LHCN-M2 (cell line): ENCODE data around the gene SULT1A1. TPM values are rescaled to one million over a fixed set of nuclear protein-coding genes. Genes with fewer than 3 reads are reported as not detected.
"Not testable (repeated sequence)": the region's sequence is repeated elsewhere in the genome, so short reads cannot be mapped to it uniquely, and the experiment has no call there.

Experiments used
- DNase-seq: peaks from one replicate; pipeline ENCODE4 v3.0.0-alpha.2; 2012; ENCODE audit warnings: low read depth
- total RNA-seq: library from RNA; depleted of rRNA; stranded (reverse); fragments of >200 nt; gene quantifications from 2 replicates; pipeline ENCODE4 v1.2.3, GENCODE V29; 2014

Gene SULT1A1
- total RNA-seq, 1 experiment from 2014 or later = 3.3 TPM

- no peak for DNase-seq
Measured at GRCh38 chr16:28591355-28591754, 18.5 kb downstream of the SULT1A1 start.

GRCh38 chr16:28590384-28591340 is 19.2 kb downstream of the SULT1A1 start:
- DNase-seq = no peak

DNA sequence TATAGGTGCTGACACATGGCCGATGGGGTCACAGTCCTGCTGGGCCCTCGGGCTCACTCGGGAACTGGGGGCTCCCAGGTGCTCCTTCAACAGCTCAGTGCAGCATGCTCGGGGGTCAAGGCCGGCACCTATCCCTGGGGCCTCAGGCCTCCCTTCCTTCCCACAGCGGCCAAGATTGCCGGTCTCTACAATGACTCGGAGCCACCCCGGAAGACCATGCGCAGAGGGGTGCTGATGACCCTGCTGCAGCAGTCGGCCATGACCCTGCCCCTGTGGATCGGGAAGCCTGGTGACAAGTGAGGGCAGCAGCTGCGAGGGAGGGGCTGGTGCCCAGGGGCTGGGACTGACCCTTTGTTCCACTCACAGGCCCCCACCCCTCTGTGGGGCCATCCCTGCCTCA is 19.9 kb downstream of the SULT1A1 start:
- no peak for DNase-seq

DNA sequence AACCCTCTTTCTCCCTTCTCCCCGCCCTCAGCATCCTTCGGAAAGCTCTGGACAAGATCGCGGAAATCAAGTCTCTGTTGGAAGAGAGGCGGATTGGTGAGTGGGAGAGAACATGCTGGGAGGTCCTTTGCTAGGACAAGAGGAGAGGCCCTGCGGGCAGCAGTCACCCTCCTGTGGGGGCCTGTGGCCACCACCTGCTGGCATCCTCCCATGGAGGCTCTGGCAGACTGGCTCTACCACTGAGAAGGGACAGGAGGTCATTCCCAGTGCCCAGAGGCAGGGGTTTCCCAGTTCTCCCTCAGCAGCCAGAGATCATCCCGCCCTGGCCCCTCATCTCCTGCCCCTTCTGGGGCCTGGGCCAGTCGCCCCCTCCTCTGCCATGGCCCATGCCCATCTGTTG is 20.8 kb downstream of the SULT1A1 start:
- no peak for DNase-seq

DNA sequence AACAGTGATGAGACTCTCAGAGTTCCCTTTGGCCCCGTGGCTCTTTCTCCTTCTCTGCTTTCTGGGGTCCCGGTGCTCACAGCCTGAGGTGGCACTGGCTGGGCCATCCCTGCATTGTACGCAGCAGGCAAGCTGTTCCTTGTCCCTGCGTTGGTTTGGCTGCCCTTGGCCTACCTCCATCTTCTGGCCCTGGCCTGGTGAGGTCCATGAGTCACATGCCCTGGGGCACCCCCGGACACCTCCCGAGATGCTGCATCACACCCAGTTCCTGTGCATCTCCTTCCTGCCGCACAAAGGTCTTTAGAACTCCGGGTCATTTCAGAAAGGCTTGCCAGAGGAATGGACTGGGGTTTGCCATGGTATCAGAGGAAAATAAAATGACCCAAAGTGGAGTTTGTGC is 22.5 kb downstream of the SULT1A1 start:
- DNase-seq = no peak

DNA sequence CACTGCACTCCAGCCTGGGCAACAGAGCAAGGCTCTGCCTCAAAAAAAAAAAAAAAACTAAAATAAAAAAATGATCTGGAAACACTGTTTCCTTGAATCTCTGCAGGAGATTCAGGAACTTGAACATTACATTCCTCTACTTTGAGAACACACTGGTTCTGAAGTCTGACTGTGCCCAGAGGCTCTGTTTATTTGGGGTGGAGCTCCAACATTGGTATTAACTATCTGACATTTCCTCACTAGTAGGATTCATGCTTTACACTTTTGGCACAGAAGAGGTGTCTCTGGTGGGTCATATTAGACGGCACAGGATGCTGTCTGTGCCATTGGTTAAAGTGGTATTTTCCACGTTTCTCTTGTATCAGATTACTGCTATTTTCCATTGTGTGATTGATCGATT is 23.4 kb downstream of the SULT1A1 start:
- no peak for DNase-seq

DNA sequence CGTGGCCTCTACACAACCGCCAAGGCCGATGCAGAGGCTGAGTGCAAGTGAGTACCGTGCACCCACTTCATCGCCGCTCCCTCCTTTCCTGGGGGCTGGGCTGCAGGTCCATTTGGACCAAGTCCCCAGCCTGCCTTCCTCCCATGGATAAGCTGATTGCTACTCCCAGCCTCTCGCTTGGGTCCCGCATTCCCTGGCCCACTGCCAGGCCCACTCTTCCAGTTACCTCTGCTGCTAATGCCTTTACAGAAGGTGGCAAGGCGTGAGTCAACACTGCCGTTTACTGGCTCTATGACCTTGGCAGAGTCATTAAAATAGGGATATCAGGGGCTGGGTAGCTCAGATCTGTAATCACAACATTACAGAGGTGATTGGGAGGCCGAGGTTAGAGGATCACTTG is 24.2 kb downstream of the SULT1A1 start:
- DNase-seq = no peak

DNA sequence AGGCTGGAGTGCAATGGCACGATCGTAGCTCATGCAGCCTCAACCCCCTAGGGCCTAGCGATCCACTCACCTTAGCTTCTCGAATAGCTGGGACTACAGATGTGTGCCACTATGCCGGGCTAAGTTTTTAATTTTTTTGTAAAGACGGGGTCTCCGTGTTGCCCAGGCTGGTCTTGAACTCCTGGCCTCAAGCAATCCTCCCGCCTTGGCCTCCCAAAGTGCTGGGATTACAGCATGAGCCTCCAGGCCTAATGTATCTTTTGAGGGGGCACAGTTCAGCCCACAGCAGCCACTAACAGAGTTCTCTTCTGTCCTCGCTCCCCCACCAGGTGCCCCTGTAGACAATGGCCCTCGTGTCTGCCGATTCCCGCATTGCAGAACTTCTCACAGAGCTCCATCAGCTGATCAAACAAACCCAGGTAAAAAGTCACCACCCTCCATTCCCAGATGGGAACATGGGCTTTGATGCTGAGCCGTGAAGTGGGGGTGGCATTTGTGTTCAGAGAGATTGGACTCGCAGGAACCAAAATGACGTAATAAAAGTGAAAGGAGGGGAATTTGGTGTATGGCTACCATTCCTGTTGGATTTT is 29.0 kb downstream of the SULT1A1 start:
- DNase-seq = no peak

DNA sequence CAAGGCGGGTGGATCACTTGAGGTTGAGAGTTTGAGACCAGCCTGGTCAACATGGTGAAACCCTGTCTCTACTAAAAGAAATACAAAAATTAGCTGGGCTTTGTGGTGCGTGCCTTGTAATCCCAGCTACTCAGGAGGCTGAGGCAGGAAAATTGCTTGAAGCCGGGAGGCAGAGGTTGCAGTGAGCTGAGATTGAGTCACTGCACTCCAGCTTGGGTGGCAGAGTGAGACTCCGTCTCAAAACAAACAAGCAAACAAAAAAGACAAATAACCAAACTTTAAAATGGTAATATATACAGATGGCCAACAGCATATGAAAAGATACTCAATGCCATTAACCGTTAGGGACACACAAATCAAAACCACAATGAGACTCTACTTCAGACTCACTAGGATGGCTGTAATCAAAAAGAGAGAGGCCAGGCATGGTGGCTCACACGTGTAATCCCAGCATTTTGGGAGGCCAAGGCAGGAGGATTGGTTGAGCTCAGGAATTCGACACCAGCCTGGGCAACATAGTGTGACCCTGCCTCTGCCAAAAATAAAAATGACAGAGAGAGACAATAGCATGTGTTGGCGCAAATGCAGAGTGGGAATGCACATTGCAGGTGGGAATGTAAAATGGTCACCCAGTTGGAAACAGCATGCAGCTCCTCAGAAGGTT is 34.3 kb downstream of the SULT1A1 start:
- no peak for DNase-seq

DNA sequence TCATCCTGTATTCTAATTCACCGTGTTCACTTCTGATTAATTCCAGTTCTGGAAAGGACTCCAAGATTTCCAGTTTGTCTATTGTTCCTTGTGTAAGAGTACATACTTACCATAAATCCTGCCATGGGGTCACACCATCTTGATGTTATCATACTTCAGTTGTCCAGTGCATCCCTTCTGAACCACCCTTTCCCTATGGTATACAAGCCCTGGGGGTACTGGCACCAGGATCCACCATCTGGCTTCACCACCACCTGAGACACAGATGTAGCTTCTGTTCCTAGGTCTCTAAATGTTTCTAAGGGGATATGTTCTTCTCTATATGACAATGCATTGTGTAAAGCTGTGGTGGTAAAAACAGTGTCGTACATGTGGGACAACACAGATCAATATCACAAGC is 34.9 kb downstream of the SULT1A1 start:
- DNase-seq = no peak

GRCh38 chr16:28573738-28574718 is 35.8 kb downstream of the SULT1A1 start:
- DNase-seq = no peak

GRCh38 chr16:28572696-28573510 is 36.9 kb downstream of the SULT1A1 start:
- no peak for DNase-seq

- no peak for DNase-seq
Measured at GRCh38 chr16:28569968-28570752, 39.7 kb downstream of the SULT1A1 start.

GRCh38 chr16:28569021-28569420 is 40.8 kb downstream of the SULT1A1 start:
- DNase-seq = peak; percentile 32

- no peak for DNase-seq
Measured at GRCh38 chr16:28567292-28567691, 42.6 kb downstream of the SULT1A1 start.

DNA sequence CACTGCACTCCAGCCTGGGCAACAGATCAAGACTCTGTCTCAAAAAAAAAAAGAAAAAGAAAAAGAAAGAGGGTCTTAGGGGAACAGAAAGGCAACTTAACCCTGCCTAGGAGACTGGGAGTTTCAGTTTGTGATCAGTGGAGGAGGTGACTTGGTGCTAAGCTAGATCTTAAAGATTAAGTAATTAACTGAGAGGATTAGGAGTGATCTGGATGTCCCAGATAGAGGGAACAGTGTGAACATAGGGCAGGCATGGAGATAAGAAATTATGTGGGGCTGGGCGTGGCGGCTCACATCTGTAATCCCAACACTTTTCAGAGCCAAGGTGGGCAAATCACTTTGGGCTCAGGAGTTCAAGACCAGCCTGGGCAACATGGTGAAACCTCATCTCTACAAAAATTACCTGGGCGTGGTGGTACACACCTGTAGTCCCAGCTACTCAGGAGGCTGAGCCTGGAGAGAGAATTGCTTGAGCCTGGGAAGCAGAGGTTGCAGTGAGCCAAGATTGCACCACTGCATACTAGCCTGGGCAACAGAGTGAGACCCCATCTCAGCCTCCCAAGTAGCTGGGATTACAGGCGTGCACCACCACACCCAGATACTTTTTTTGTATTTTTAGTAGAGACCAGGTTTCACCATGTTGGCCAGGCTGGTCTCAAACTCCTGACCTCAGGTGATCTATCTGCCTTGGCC is 43.5 kb downstream of the SULT1A1 start:
- DNase-seq = not testable (repeated sequence)

DNA sequence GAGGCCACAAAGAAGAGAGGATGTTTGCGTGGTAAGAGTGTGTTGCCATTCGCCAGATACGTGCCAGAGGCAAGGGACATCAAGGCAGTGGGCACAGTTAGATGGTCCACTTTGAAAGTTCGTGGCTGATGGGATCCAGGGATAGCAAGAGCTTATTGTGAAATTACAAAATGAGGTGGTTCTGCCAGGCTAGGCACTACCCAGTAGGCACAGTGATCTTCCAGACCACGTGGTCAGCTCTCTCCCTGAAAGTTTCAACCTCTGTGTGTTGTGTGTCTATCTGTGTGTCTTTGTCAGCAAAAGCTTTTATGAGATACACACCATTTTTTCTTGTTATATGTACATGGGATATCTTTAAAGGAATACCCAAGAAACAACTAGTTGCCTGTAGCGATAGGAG is 46.6 kb downstream of the SULT1A1 start:
- no peak for DNase-seq

DNA sequence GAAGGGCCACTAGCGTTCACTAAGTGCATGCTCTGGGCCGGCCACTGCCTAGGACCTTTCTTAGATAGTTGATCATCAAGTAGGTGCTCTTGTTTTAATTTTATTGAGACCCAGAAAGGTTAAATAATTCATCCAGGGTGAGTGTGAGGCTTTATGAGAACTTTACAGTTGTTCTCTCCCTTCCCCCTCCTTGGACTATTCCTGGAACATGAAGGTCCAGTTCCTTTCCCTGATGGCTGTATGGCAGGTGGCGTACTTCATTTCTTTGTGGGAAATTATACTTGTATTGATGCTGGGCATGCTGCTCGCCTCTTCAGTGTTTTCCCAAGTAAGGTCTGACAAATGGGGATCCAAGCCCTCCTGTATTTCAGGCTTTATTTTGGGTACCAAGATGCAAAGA is 47.6 kb downstream of the SULT1A1 start:
- DNase-seq = no peak
